ENCODE data around the gene PXDC1. TPM values are rescaled to one million over a fixed set of nuclear protein-coding genes. Genes with fewer than 3 reads are reported as not detected.

Gene PXDC1
- total RNA-seq, 1 experiment from 2014 or later = 36.2 TPM

GRCh38 chr6:3782876-3783832 lies 31.6 kb upstream of the PXDC1 start:
- H3K9me3 ChIP-seq (ENCODE audit: control insufficient read depth, insufficient read depth, low read depth, low read length) = no peaks in the 10 kb centered on the region
- in situ Hi-C loops (cut with HindIII; ENCODE audit: low pct_unique_long_range_greater_than_20kb, low sequenced_read_pairs) (no loop called here), intact Hi-C loops (cut with micrococcal nuclease; ENCODE audit: unreplicated experiment) (no loop called here)
- no TSS peak for BruUV-seq (replicated peaks)
- CTCF ChIA-PET = no interaction called here
- H3K27me3 ChIP-seq (ENCODE audit: control insufficient read depth, insufficient read depth, low read length) = no peaks in the 10 kb centered on the region
- no peak overlapping the region for H3K27ac ChIP-seq (ENCODE audit: low read length)
- TF ChIP-seq POLR2AphosphoS5 (IDR thresholded peaks at IDR 0.05; ENCODE audit: low read depth, low read length) (no peak), CTCF (IDR thresholded peaks at IDR 0.05) (no peak), SIN3A (IDR thresholded peaks at IDR 0.05; ENCODE audit: borderline replicate concordance, insufficient read depth, low read depth, low read length) (no peak), REST (IDR thresholded peaks at IDR 0.05; ENCODE audit: insufficient read depth in 1 of 2, low read depth in 2 of 2, low read length in 1 of 2) (no peak), TCF7L2 (IDR thresholded peaks at IDR 0.05; ENCODE audit: low read depth, low read length) (no peak)
- H3K4me1 ChIP-seq (ENCODE audit: control insufficient read depth, insufficient read depth, low read length) = no peaks in the 10 kb centered on the region
- ATAC-seq (0 out of 2 replicates have a peak, but pooled peaks have one; percentile 23), DNase-seq (ENCODE audit: low read depth, low spot score) (no peak)
- POLR2A ChIA-PET = interaction anchor here (0.6 kb wide), 1 partner anchor 8 kb away, joined by 4 read pairs; no protein-coding TSS in a partner anchor
- no peaks in the 10 kb centered on the region for H3K36me3 ChIP-seq (ENCODE audit: control insufficient read depth, insufficient read depth, low read length)
- no peak overlapping the region for H3K4me3 ChIP-seq (ENCODE audit: low read depth in 2 of 2, low read length in 2 of 2)

- Histone ChIP-seq H3K36me3 (ENCODE audit: control insufficient read depth, insufficient read depth, low read length) (no peaks in the 10 kb centered on the region), H3K27ac (ENCODE audit: low read length) (no peak overlapping the region), H3K4me1 (ENCODE audit: control insufficient read depth, insufficient read depth, low read length) (no peaks in the 10 kb centered on the region), H3K4me3 (ENCODE audit: low read depth in 2 of 2, low read length in 2 of 2) (no peak overlapping the region), H3K27me3 (ENCODE audit: control insufficient read depth, insufficient read depth, low read length) (no peaks in the 10 kb centered on the region), H3K9me3 (ENCODE audit: control insufficient read depth, insufficient read depth, low read depth, low read length) (no peaks in the 10 kb centered on the region)
- TF ChIP-seq TCF7L2 (IDR thresholded peaks at IDR 0.05; ENCODE audit: low read depth, low read length) = no peak
- no peak for TF ChIP-seq POLR2AphosphoS5 (IDR thresholded peaks at IDR 0.05; ENCODE audit: low read depth, low read length)
- no peak for TF ChIP-seq CTCF (IDR thresholded peaks at IDR 0.05)
- TF ChIP-seq SIN3A (IDR thresholded peaks at IDR 0.05; ENCODE audit: borderline replicate concordance, insufficient read depth, low read depth, low read length) = no peak
- TF ChIP-seq REST (IDR thresholded peaks at IDR 0.05; ENCODE audit: insufficient read depth in 1 of 2, low read depth in 2 of 2, low read length in 1 of 2) = no peak
- ChIA-PET CTCF (no interaction called here), POLR2A (no interaction called here)
- intact Hi-C loops (cut with micrococcal nuclease; ENCODE audit: unreplicated experiment) (no loop called here), in situ Hi-C loops (cut with HindIII; ENCODE audit: low pct_unique_long_range_greater_than_20kb, low sequenced_read_pairs) (no loop called here)
- BruUV-seq (replicated peaks) = no TSS peak
- no peak for DNase-seq (ENCODE audit: low read depth, low spot score)
- ATAC-seq = no peak
These were observed 30.0 kb upstream of the PXDC1 start for GRCh38 chr6:3781504-3781903.

Measured in Panc1 (cell line).